ENCODE measurements around the gene SF3A1.

GRCh38 chr22:30400159-30400558, 43.5 kb upstream of the SF3A1 start:
- TF ChIP-seq CTCF (IDR thresholded peaks at IDR 0.05): no peak
- no peak for TF ChIP-seq POLR2A (IDR thresholded peaks at IDR 0.05)

Measured in body of pancreas (tissue), 4 donors.